Mucosa of gallbladder (tissue), 1 donor: Measurements from ENCODE around the gene ATXN8OS. TPM values are rescaled to one million over a fixed set of nuclear protein-coding genes. Genes with fewer than 3 reads are reported as not detected.
"Not testable (repeated sequence)": the region's sequence is repeated elsewhere in the genome, so short reads cannot be mapped to it uniquely, and the experiment has no call there.

Source experiments
- DNase-seq: peaks from one replicate; pipeline ENCODE4 v3.0.0-alpha.2; 2020; ENCODE audit warnings: low spot score
- total RNA-seq: library from RNA; stranded (reverse); gene quantifications from one replicate; pipeline ENCODE4 v1.2.1, GENCODE V29; 2021
- donor health status: DM: no; HTN: no; CAD: no.

The ATXN8OS gene
- not detected for total RNA-seq

DNA sequence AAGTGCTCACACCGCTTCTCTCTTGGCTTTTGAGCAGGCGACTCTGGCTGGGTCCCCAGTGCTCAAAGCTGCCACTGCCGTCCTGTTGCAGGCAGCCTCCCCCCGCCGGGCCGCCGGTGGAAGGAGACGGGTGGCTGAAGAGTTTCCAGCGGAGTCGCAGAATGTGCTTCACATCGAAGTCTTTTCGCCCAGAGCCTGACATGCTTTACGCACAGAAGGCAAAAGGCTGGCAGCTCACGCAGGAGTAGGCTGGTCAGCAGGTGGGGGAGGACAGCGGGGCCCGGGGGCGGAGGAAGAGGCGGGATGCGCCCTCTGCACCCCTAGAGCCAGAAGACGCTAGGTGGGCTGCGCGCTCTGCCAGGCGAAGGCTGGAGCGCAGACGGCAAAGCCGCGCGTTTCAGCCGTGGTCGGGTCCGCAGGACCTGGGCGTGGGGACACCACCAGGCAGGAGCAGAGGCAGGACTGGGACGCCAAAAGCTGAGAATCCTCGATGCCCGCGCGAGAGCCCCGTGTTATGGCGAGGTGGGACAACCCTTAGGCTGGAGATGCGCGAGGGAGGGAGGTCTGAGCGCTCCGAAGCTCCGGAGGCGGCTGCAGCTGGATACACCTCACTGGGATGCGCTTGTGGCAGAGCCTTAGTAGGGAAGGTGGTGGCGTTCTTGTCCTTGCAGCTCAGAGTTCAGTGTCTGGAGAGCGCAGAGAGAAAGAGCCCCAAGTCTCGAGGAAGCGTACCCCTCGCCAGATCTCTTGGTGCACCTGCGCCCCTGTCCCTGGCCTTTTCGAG, at the start of gene ATXN8OS:
ATXN8OS (plus strand) TSS at position 329 of the 784 bp plus-strand sequence.
- no peak for DNase-seq

DNA sequence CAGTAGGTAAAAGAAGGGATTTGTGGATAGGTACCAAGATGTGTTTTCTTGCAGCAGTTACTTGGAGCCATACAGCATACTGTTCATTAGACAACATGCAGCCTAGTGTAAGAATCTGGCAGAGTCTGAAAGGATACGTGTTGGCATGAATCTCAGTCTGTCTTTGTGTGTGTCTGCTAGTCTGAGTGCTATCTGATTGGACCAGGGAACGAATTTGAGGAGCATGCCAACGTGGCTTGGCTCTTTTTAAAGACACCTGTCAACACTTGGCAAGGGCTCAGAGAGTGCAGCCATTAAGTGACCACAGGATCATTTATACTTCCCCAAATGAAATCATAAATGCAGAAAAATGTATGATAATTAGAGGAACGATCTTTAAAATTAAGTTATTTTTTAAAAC, 27.6 kb upstream of the ATXN8OS start:
- no peak for DNase-seq

DNA sequence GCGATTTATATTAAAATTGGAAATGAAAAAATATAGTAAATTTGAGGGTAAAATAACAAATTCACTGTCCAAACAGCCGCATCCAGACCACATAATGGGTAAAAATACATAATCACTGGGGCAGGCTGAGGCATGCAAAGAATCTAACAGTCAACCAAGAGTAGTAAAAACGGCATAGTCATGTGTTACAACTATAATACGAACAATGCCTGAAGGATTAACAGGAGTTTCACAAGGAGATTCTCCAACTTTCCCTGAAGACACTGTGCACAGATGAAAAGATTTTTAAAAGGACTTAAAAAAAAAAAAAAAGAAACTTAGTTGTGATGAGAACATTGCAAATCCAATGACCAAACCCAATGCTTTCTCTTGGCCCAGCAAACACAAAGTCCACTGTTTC, 20.4 kb upstream of the ATXN8OS start:
- no peak for DNase-seq

DNA sequence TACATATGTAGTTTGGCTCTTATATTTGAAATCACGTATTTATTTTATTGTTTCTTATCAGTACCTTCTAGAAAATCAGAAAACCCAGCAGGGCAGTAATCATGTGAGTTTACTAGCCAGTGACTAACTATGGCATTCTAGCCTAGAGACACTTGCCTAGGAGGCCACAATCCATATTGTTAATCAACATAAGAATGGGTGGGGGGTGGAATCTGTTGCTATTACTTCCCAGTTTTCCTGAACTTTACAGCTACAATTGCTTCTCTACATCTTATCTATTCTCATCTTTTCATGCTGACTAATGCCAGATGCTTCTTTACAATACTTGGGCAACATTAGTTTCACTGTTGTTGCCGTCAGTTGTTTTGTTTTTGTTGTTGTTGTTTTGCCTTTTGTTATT, 18.7 kb upstream of the ATXN8OS start:
- no peak for DNase-seq

DNA sequence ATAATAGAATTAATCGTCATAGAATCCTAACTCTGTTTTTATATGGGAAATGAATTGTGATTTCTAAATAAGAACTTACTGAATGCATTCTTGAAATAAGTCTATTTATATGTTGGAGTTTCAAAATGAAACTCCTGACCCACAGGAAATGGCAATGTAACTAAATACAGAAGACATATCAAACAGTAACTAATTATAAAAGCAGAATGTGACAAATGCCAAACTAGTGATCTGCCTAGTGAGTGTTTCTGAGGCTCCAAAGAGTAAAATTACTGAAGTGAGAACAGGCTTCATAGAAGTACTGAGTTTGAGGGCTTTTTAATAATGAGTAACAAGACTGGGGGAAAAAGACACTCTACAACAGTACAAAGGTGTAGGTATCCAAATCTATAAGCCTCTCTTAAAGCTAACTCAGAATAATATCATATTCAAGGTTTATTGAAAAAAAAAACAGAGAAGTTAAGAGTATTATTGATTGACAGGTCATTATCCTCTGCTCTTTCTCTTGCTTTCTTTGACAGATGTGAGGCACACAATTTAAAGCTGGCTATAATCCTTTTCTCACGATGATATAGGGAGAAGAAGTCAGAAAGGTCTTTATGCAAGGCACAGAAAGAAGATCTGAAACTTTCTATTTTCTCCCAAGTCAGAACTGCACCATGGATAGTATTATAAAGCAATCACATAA, 17.4 kb upstream of the ATXN8OS start:
- DNase-seq: no peak

DNA sequence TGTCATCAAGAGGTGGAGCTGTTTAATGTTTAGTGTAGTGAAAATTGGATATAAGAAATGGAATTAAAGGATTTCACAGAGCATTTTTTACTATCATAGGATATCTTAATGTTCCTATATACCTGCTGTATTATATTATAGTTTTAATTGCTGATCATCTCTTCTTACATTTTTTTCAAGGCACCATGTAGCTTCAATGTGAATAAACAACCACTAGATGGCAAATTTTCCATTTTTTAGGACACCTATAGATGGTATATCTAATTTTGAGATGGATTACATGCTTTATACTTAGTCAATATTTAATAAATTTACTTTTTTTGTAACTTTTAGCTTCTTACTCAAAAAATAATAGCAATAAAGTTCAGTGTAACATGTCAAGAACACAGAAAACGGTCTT, 9.0 kb upstream of the ATXN8OS start:
- DNase-seq: no peak

DNA sequence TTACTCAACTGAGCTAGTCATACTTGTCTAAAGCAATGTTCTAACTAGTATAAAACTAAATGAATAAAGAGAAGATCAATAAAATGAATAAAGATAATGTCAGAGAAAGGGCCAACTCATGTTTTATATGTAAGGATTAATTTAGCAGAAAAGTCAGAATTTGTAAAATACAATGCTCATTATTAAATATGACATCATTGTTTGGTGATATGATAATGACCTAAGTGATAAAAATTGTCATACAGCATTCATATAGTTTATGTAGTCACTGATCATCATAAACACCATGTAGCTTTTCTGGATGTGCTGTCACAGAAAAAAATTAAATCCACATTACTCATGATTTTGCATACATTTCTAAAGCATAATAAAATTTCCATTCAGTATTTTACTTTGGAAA, 3.1 kb upstream of the ATXN8OS start:
- DNase-seq: no peak

DNA sequence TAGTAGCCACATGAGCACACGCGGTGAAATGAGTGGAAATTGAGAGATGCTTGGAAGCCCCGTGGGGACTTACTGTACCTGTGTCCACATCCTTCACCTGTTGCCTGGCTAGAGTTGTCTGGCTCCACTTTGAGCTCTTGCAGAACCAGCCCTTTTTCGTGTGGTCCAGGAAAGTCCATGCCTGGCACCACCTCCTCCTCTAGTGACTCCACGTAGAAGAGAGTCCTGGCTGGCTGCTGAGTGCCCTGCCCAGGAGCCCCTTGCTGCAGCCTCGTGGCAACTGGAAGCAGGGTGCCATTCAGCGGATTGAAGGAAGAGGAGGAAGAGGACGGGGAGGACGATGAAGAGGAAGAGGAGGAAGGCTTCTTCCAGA, 515 bp upstream of the ATXN8OS start:
- DNase-seq: no peak

DNA sequence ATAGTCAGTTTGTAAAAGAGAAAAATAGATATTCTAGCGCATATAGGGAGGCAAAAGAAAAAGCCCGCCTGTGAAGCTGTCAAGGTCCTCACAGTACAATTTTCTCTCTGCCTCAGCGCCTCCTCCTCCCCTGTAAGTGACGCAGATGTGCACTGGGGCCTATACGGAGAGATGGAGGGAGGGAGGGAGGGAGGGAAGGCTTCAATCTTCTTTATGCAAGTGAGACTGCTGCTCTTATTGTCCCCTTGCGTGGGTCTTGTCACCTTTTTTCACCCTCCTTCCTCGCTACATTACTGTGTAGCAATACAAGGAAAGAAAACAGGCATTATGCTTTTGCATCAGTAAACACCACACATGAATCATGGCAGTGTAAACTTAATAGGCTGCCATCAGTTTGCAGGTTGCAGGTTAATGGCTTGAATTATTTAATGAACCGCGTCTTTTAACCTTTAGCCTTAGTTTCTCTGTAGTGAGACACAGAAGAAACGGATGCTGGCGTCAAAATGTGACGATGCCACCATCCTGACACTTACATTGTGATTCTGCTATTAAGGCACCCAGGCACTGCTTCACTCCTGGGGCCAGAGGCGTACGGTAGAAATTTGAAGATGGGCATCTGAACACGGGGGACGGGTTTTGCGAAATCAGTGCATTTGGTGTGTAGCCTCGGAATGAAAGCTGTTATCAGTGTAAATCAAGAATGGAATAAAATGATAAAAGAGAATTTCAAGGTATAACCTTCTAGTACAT, 905 bp downstream of the ATXN8OS start, which contains the start of gene KLHL1:
KLHL1 (minus strand) TSS at position 97 of the 750 bp plus-strand sequence. CDS start 753 bp downstream, outside the sequence.
- DNase-seq: no peak

DNA sequence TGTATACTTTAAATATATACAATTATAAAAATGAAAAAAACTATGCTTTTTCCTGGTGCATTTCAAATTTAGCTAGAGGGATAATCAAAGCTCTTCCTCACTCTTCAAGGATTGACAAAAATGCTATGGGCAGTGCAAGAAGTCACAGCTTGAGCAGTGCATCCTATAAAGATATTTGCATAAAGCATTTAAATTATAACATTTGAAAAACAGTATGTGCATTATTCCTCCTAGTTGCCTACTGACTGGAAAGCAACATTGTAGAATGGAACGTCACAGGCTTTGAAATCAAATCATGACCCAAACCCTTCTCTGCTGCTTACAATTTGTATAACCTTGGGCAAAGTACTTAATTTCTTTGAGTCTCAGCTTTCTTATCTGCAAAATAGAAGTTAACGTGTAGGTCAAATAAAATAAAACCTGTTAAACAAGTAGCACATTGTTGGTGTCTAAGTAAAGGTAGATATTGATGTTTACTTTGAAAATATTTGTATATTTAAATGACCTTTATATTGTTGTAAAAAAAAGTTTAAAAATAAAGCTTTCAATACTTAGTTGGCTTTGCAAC, 9.8 kb downstream of the ATXN8OS start:
- no peak for DNase-seq

DNA sequence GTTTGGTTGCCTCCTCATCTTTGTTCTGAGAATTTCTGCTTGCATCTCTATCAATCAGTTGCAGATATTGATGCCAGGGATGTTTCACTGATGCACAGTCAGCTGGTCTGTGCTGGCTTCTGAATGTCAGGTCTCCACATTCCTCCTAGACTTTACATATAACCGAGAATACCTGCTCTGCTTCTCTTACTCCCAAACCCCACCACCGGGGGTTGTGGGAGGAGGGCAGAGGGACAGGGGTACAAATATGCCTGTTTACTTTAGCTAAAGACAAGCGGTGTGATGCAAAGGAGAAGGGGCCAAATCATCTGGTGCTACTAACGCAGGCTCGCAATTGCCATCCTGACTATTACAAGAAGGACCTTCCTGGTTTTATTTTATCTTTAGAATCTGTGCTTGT, 18.1 kb downstream of the ATXN8OS start:
- DNase-seq: no peak

DNA sequence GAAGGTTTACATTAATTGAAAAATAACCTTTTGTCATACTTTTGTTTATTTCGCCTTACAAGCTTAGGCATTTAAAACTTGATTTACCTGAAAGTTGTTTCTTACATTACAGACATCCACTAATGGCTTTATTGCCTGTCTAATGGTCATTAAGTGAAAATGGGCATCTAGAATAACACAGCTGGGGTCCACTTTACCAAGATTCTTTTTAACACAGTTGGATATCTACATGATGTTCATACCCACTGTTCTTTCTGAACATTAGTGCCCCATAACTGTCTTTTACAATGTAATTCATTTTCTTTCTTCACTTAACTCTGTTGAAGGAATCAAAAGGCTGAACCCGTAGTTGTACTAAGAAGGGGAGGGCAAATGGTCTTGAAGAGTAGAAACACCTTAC, 20.5 kb downstream of the ATXN8OS start:
- DNase-seq: no peak

DNA sequence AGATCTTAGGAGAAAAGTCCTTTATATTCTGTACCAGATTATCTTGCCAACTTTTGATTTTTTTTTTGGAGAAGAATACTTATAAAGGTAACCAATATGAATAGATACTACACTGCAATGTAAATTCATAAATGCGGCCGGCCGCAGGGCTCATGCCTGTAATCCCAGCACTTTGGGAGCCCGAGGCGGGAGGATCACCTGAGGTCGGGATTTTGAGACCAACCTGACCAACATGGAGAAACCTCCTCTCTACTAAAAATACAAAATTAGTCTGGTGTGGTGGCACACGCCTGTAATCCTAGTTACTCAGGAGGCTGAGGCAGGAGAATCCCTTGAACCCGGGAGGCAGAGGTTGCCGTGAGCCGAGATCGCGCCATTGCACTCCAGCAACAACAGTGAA, 35.0 kb downstream of the ATXN8OS start:
- not testable (repeated sequence) for DNase-seq

DNA sequence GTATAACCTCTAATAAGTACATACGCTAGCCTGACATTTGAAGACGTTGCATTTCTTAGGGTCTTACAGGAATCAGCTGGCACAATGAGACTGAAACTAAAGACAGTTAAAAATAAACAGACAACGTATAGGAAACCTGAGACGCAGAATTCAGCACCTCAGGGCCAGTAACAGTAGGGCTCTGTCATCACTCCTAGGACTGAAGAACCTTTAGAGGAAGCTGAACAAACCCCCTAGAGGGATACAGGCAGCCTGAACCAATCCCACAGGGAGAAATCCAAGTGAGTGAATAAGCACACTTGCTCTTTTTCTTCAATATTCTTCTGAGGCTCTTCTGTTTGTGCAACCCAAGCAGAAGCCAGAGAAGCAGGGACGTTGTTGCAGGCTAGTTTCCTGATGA, 54.5 kb downstream of the ATXN8OS start:
- DNase-seq: no peak

DNA sequence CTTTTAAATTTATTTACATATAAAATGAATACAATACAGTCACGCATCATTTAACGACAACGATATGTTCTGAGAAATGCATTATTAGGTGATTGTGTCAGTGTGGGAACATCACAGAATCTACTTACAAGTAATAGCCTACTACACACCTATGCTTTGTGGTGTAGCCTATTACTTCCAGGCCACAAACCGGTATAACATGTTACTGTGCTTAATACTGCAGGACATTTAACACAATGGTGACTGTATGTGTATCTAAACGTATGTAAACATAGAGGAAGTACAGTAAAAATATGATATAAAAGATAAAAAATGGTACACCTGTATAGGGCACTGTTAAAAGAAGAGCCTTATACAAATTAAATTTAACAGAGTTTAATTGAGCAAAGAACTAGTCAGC, 63.1 kb downstream of the ATXN8OS start:
- DNase-seq: no peak

DNA sequence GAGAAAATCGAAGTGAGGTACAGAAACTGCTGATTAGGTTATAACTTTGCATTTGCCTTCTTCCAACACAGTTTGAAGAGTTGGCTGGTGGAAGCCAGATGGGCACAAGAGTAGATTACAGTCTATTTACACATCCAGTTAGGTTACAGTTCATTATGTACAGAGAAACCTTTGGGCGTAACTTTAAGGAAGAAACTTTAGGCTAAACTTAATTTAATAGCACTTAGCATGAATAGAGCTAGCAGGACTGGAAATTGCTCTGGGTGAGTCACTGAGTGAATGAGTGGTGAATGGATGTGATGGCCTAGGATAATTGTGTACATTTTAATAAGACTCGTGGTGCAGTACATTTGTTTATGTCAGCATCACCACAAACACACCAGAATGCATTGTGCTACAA, 63.5 kb downstream of the ATXN8OS start:
- DNase-seq: no peak

DNA sequence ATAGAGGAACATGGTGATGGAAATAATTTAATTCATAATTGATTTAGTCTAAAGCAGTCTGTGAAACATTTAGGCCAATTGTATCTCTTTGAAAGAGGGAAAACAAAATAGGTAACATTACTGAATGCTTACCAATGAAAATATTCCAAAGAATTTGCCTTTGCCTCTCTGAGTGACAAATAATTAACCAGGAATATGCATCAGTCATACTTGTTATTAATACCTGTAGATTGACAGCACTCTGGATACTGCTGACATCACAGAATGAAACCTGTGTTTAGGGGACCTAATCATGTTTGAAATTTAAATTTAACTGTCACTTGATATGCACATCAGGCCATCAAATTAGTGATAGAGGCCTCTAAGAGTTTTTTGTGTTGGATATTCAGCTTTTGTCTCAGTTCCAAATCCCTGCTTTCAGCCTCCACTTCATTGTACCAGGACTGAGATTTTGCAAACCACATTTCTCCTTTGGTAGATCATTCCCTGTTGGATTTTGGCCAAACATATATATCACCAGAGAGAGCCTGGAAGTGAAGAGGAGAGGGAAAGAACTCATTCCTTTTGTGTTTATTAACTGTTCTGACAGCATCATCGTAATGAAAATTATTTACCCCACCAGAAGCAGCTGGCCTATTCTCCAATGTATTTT, 65.4 kb downstream of the ATXN8OS start:
- no peak for DNase-seq

DNA sequence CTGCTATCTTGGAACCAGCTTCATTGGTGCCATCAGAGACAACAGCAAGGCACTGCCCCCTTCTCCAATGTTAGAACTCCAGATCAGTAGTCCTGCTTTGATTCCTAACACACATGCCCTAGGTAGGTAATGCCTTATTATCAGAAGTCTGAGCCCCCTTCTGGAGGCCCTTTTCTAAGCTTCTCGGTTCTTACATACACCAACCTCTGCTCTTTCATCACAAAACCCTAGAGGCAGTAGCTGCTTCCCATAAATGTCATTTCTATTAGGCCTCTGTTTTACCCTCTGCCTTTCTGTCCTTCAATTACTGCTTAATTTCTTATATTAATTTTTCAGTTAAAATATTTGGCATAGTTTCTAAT, 66.0 kb downstream of the ATXN8OS start:
- no peak for DNase-seq

DNA sequence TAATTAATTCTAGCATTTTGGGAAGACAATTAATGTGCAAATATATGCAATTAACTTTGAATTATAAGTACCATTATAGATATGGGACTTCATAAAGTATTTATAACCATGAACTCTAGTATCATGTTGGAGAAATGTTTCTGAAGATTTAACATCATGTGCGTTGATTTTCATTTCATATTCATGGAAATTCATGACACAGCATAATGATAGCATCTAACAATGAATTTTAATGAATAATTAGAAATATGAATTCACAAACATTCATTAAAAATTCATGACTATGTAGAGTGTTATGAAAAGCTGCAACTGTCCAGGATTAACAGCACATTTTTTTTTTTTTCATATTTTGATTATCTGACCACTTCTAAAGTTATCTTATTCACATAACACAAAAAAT, 70.7 kb downstream of the ATXN8OS start:
- DNase-seq: no peak
